Ramos (cell line): ENCODE results near the gene ACO2.
"Not testable (repeated sequence)": the region's sequence is repeated elsewhere in the genome, so short reads cannot be mapped to it uniquely, and the experiment has no call there.

Experiments used
- in situ Hi-C: fragments of 300-500 bp; cut with MboI; formaldehyde crosslinking; loops from one replicate; pipeline ENCODE4 v1.14.3; 2022; ENCODE audit warnings: low sequenced_read_pairs; ENCODE audit not compliant: unreplicated experiment

Gene ACO2

DNA sequence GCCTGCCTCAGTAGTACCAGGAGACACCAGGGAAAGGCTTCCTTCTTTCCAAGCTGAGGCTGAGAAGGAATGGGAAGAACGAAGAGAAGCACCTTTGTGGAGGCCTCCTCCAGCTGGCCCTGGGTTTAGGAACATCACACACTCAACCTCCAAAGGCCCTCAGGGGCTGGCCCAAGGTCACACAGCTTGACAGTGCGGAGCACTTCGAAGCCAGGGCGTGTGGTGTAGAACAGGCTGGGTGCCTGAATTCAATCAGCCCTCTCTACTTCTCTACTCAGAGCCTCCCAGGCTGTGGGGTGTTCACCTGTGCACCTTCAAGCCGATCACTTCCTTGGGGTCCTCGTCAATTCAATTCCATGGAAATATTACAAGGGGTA lies 91.2 kb downstream of the ACO2 start:
- in situ Hi-C loops: no loop called here

DNA sequence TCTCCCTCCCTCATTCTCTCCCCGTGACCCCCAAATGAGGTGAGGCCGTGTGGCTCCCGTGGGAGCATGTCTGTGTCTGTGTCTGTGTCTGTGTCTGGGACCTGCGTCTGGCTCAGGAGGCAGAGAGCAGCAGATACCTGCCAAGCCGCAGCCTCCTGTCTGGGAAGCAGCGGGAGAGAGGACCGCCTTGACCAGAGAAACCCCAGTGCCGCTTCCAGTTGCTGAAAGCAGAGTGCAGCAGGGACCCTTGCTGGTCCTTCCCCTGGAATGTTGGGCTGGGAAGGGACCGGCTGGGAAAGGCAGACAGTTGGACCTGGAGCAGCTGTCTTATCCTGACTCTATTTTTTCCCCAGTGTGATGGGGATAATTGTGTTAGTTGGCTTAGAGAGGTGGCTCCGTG lies 92.4 kb downstream of the ACO2 start:
- in situ Hi-C loops: no loop called here

DNA sequence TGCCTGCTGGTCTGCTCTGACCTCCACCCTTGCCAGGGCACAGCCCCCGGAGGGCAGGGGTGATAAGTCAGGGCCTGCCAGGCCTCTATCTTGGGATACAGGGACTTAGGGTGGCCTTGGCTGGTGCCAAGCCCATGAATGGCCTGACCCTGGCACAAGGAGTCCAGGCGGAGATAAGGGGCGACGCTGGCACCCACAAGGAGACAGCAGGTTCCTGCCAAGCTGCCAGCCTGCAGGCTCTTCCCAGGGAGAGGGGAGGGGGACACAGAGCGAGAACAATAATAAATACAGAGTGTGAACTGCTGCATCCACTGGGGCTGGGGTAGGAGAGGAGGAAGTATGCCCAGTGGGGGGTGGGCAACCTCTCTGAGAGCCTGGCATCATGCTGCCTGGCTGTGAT lies 92.9 kb downstream of the ACO2 start:
- in situ Hi-C loops: no loop called here

DNA sequence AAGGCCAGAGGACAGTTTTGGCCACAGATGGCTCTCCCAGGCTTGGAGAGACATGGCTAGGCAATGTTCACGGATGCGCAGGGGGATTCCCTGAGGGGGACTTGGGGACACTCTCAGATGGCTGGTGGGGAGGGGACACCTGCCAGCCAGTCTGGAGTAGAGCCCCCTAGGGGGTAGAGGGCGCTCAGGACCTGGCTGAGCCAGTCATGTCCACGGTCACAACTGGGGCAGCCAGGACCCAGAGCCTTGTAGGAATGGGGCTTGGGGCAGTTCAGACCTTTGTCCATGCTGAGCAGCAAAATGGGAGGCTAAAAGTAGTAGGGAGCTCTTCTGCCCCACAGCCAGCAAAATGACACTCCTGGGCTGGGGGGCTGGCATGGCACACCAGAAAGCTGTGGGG lies 93.5 kb downstream of the ACO2 start:
- in situ Hi-C loops: no loop called here

DNA sequence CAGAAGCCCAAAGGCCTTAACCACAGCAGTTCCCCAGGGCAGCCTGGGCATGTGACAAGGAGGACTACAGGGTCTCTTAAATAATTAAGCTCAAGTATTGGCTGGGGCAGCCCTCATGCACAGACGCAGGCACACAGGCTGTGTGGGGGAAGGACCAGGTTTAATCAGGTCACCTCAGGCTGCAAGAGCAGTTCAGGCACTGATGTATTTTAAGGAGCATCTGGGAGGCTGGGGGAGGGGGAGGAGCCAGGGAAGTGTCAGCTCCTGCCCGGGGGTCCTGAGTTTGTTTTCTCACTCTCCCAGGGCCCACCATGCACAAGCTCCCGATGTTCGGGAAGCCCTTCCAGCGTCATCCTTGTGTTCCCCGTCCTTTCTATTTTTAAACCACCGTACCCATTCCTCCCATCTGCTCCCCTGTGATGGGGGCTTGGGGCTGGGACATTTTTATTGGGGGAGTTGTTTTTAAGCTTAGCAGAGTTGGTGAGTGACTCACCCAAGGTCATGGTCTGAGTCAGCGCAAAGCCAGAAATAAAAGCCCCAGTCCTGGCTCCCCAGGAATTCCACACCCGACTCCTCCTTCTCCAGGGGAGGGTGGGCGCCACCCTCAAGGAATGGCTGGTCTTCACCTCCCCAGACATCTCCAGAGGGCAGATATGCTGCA lies 94.3 kb downstream of the ACO2 start:
- in situ Hi-C loops: no loop called here

DNA sequence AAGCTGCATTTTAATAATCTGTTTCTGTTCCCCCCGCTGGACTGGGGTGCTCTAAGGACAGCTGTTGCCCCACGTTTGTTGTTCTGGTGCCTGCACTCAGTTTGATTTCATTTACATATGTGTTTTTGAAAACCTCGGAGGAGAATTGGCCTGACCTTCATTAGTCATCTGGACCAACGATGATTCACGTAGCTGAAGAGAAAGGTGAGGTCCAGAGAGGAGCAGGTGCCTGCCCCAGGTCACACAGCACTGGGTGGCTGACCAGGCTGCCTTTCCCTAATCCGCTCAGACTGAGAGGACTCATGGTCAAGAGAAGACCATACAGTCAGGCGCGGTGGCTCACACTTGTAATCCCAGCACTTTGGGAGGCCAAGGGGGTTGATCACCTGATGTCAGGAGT lies 95.6 kb downstream of the ACO2 start:
- in situ Hi-C loops: no loop called here

DNA sequence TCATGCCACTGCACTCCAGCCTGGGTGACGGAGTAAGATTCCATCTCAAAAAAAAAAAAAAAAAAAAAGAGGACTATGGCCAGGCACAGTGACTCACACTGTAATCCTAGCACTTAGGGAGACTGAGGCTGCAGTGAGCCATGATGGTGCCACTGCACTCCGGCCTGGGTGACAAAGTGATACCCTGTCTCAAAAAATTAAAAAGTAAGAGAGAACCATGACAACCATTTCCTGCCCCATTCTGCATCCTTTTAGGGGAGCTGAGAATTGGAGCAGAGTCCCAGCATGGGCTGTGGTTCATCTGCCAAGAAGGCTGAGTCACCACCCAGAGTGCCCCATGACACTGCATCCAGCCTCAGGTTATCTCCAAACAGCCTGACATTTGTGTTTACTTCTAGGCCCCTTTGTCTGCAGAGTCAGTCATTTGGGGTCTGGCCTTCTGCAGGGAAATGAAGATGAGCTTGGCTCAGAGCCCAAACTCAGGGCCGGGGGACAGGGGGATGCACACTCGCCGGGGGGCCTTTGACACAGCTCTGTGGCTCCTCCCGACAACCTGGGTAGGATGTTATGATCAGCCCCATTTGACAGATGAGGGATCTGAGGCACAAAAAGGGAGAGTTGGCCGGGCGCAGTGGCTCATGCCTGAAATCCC lies 96.6 kb downstream of the ACO2 start:
- in situ Hi-C loops: no loop called here

DNA sequence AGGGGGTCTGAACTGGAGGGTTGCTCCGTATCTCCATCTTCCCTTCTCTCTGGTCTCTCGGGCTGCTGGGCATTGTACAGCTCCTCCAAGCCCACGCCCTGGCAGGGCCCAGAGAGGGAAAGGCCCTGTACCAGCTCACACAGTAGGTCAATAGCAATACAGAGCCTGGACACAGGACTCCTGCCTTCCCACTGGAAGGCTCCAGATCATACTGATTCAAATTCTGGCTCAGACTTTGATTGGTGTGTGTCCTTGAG lies 98.5 kb downstream of the ACO2 start:
- in situ Hi-C loops: no loop called here

DNA sequence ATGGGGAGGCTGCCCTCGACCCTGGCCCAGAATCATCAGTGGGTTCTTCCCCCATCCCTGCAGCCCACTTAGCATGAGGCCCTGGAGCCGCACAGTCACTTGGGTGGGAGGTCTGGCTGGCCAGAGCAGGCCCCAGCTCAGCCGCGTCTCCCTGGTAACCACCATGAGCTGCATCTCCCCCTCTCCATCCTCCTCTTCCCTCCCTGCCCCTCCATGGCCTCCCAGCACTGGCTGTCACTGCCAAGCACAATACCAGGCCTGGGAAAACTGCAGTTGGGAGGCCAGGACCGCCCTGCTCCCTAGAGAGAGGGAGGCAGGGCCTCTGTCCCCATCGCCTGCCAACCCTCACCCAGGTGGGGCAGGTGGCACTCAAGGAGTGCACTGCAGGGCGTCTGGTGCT lies 99.9 kb downstream of the ACO2 start:
- in situ Hi-C loops: no loop called here

DNA sequence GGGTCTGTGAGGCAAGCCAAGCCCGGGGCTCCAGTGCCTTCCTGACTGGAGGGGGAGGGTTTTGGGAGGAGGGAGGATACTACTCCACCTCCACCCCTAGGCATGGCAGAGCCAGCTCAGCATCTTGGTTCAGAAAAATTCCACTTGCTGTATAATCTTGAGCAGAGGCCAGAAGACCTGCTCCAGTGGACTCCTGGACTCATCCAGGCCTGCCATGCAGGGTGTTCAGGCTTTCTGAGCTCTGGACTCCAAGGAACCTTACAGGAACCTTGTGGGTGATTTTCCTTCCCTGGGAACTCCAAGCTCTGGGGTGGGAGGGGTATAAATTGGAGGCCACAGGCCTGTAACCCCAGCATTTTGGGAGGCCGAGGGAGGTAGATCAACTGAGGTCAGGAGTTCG lies 101.3 kb downstream of the ACO2 start:
- in situ Hi-C loops: no loop called here

DNA sequence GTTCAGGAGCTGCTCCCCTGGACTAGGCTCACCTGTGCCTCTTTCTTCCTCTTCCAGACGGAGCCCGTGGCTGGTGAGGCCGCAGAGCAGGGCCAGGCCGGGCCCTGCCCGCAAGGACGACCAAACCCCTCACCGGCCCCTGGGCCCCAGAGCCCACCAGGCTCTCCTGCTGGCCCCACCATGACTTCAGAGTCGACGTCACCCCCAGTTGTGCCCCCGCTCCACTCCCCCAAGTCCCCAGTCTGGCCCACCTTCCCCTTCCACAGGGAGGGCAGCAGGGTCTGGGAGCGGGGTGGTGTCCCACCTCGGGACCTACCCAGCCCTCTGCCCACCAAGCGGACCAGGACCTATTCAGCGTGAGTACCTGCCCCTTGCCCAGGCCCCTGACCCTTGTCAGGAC lies 102.9 kb downstream of the ACO2 start:
- in situ Hi-C loops: no loop called here

DNA sequence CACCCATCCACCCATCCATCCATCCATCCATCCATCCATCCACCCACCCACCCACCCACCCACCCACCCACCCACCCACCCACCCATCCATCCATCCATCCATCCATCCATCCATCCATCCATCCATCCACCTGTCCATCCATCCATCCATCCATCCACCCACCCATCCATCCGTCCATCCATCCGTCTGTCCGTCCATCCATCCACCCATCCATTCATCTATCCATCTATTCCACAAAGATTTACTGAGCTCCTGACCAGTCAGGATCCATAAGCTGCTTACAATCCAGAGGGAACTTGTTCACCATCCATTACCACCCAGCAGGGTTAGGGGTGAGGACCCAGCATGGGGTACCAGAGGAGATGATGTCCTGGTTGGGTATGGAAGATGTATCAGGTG lies 103.4 kb downstream of the ACO2 start:
- in situ Hi-C loops: not testable (repeated sequence)

DNA sequence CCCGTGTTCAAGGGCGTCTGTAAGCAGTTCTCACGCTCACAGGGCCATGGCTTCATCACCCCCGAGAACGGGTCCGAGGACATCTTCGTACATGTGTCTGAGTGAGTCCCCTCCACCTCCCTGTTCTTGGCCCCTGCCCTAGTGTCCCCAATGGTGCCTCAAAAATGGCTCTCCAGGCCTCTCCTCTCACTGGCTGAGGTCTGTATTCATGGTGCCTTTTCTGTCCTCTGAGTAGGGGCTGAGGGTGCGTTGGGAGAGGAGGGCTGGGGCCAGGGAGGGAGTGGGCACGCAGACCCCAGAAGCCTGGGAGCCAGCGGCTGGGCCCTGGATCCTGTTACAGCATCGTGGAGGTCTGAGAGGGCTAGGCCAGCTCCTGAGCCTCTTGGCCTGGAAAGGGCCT lies 104.8 kb downstream of the ACO2 start:
- in situ Hi-C loops: no loop called here

DNA sequence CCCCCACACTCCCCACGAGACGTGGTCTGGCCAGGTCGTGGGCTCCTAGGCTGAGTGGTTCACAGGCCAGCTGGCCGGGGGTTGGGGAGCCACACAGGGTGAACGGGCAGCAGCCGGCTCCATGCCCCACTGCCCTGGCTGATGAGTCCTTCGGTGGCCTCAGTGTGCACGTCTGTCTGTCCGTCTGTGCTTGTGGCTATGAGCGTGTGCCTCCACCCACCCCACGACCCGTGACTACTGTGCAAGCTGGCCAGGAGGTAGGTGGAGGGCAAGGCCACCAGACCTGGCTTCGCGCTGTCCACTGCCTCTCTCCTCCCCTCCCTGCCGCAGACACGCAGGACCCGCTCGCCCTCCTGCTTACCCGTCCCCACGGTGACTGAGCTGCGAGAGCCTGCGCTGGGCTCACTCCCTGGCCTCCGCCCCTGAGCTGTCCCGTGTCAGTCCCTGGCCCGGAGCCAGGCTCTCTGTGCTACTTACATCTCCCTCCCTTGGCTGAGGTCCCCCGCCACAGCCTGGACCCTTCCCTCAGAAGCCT lies 106.0 kb downstream of the ACO2 start:
- in situ Hi-C loops: no loop called here

DNA sequence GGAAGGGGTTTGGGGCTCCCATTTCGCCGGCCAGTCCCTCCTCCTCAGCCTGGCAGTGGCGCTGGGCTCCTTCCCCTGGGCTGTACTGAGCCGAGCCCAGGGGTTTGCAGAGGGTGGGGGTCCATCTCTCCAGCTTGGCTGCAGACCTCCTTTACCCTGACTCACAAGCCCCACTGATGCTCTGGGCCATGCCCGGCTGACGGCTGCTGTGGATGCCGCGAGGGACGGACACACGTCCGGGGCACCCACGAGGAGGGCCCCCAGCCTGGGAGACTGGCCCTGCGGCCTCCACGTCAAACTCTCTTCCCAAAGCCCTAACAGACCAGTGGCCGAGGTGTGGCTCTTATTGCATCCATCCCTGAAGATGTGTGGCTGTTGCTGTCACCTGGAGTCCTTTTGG lies 106.6 kb downstream of the ACO2 start:
- in situ Hi-C loops: no loop called here

DNA sequence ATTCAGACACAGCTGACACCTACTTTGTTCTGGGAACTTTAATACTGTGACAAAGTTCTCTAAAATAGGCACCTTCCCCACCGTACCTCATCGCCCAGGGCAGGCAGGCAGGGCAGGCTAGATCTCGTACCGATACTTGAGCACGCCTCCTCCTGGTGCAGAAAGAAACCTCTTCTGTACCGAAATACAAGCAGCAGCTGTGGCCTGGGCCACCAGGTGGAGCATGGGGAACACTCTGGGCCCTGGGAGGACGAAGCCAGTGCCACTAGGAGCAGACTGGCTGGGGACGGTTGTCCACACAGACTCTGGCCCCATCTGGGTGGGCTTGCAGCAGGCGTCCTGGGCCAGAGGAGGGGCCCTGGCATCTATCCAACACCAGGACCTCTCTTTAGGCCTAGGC lies 108.0 kb downstream of the ACO2 start:
- in situ Hi-C loops: no loop called here

DNA sequence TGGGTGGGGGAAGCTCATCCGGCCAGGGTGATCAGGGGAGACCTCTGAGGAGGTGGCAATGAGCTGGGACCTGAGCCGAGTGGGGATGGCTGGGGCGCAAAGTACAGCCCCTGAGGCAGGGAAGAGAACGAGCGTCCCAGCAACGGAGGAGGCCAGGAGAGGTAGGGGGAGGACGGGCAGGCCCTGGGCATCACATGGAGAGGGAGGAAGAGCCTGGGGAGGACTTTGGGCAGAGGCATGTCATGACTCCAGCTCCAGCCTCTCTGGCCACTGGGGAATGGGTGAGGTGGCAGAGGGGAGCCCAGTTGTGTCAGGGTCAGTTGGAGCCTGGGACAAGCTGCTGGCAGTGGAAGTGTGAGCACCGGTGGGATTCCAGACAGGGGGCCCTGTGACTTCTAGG lies 109.2 kb downstream of the ACO2 start:
- in situ Hi-C loops: no loop called here
